Measurements from ENCODE around the gene AOPEP.

GRCh38 chr9:95018099-95018936 is 291.8 kb downstream of the AOPEP start:
- TF ChIP-seq CTCF (IDR thresholded peaks at IDR 0.05; ENCODE audit: insufficient read depth, low read depth, low read length) (no peak), EZH2 (IDR thresholded peaks at IDR 0.05; ENCODE audit: insufficient read depth, low read length) (no peak)

Data from astrocyte (in vitro differentiated cells and primary cell).